HCT116 (cell line): Measurements from ENCODE around the gene UVRAG.

Source experiments
- EGR1 ChIP-seq: IDR thresholded peaks from 2 replicates; pipeline ENCODE4 v1.6.1; 2012; ENCODE audit warnings: low read depth
- FOSL1 ChIP-seq: IDR thresholded peaks from 2 replicates; pipeline ENCODE4 v1.6.1; 2012; ENCODE audit warnings: low read depth
- JUND ChIP-seq: IDR thresholded peaks from 2 replicates; pipeline ENCODE4 v1.6.1; 2012
- MAX ChIP-seq: IDR thresholded peaks from 2 replicates; pipeline ENCODE4 v1.6.1; 2012
- POLR2A ChIP-seq: IDR thresholded peaks from 2 replicates; pipeline ENCODE4 v1.7.0; 2011; ENCODE audit warnings: borderline replicate concordance; ENCODE audit not compliant: insufficient read depth, insufficient read length; ENCODE audit errors: extremely low read depth
- RAD21 ChIP-seq: IDR thresholded peaks from 2 replicates; pipeline ENCODE4 v1.6.1; 2012; ENCODE audit warnings: low read depth, mild to moderate bottlenecking
- SIN3A ChIP-seq: IDR thresholded peaks from 2 replicates; pipeline ENCODE4 v1.6.1; 2012; ENCODE audit warnings: low read depth
- SRF ChIP-seq: IDR thresholded peaks from 2 replicates; pipeline ENCODE4 v1.6.1; 2012; ENCODE audit warnings: low read depth
- ZBTB33 ChIP-seq: IDR thresholded peaks from 2 replicates; pipeline ENCODE4 v1.6.1; 2011; ENCODE audit warnings: mild to moderate bottlenecking, low read length, moderate library complexity; ENCODE audit not compliant: insufficient replicate concordance; ENCODE audit errors: extremely low read depth
- ZNF274 ChIP-seq: fragments of 200-500 bp; sonication (Bioruptor generic); IDR thresholded peaks from 2 replicates; pipeline ENCODE4 v1.6.1; 2014; ENCODE audit warnings: mild to moderate bottlenecking, low read depth, low read length, inconsistent platforms
- TF ChIP-seq, protein P1 (sequence below): IDR thresholded peaks from 2 replicates; pipeline ENCODE4 v1.6.1; 2012; ENCODE audit warnings: low read depth
- TF ChIP-seq, protein P2 (sequence below), 3 experiments: fragments of 200-600 bp in 1 of 3; sonication (generic) in 1 of 3; IDR thresholded peaks in 2 of 3; conservative IDR thresholded peaks in 1 of 3; 2 replicates each; pipeline ENCODE4 v1.5.1; 2012 to 2017; ENCODE audit warnings: low read depth in 2 of 3, low read length in 2 of 3, antibody characterized with exemption in 1 of 3, borderline replicate concordance in 1 of 3, control low read depth in 1 of 3, mild to moderate bottlenecking in 1 of 3, mixed read lengths in 1 of 3, mixed run types in 1 of 3, moderate library complexity in 1 of 3; ENCODE audit not compliant: insufficient read depth in 1 of 3

DNA sequence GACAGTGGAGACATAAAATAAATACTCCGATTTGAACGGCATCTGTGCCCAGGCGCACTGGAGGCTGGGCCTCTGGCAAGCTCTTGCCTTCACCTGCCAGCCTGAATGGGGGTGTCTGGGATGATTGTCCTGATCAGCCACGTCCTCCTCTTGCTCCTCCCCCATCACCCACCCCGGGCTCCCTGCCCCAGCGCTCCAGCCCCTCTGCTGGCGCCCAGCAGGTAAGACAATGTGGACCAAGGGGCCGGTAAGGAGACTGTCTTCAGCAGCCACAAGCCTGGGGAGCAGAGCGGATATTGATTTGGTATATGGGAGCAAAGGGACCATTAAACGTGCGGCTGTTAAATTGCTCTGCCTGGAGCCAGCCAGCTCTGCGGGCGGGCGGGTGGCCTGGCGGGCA, 366.4 kb downstream of the UVRAG start:
- TF ChIP-seq, protein P1, sequence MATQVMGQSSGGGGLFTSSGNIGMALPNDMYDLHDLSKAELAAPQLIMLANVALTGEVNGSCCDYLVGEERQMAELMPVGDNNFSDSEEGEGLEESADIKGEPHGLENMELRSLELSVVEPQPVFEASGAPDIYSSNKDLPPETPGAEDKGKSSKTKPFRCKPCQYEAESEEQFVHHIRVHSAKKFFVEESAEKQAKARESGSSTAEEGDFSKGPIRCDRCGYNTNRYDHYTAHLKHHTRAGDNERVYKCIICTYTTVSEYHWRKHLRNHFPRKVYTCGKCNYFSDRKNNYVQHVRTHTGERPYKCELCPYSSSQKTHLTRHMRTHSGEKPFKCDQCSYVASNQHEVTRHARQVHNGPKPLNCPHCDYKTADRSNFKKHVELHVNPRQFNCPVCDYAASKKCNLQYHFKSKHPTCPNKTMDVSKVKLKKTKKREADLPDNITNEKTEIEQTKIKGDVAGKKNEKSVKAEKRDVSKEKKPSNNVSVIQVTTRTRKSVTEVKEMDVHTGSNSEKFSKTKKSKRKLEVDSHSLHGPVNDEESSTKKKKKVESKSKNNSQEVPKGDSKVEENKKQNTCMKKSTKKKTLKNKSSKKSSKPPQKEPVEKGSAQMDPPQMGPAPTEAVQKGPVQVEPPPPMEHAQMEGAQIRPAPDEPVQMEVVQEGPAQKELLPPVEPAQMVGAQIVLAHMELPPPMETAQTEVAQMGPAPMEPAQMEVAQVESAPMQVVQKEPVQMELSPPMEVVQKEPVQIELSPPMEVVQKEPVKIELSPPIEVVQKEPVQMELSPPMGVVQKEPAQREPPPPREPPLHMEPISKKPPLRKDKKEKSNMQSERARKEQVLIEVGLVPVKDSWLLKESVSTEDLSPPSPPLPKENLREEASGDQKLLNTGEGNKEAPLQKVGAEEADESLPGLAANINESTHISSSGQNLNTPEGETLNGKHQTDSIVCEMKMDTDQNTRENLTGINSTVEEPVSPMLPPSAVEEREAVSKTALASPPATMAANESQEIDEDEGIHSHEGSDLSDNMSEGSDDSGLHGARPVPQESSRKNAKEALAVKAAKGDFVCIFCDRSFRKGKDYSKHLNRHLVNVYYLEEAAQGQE, result no peak
- TF ChIP-seq FOSL1 (no peak), SRF (no peak), RAD21 (no peak), SIN3A (no peak), POLR2A (no peak), ZNF274 (no peak), ZBTB33 (no peak), JUND (no peak), MAX (no peak), EGR1 (no peak)
- TF ChIP-seq, protein P2, sequence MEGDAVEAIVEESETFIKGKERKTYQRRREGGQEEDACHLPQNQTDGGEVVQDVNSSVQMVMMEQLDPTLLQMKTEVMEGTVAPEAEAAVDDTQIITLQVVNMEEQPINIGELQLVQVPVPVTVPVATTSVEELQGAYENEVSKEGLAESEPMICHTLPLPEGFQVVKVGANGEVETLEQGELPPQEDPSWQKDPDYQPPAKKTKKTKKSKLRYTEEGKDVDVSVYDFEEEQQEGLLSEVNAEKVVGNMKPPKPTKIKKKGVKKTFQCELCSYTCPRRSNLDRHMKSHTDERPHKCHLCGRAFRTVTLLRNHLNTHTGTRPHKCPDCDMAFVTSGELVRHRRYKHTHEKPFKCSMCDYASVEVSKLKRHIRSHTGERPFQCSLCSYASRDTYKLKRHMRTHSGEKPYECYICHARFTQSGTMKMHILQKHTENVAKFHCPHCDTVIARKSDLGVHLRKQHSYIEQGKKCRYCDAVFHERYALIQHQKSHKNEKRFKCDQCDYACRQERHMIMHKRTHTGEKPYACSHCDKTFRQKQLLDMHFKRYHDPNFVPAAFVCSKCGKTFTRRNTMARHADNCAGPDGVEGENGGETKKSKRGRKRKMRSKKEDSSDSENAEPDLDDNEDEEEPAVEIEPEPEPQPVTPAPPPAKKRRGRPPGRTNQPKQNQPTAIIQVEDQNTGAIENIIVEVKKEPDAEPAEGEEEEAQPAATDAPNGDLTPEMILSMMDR (IDR thresholded peaks at IDR 0.05 in 2 of 3, conservative IDR thresholded peaks at IDR 0.05 in 1 of 3; ENCODE audit: borderline replicate concordance in 1 of 3, insufficient read depth in 1 of 3, low read depth in 2 of 3, low read length in 2 of 3), result no peak
